Caco-2 (cell line): ENCODE data around the gene MMP8. TPM values are rescaled to one million over a fixed set of nuclear protein-coding genes. Genes with fewer than 3 reads are reported as not detected.

Source experiments
- BruUV-seq: library from RNA; stranded (reverse); fragments of 400-500 nt; replicated peaks from 2 replicates; lab custom pipeline; 2021; lab: Mats Ljungman, UMichigan
- CTCF ChIA-PET: fragments of 300-600 bp; sonication (Branson Sonifier 250); formaldehyde crosslinking; loops from one replicate; lab custom pipeline; 2022; ENCODE audit warnings: antibody characterized with exemption; lab: Charles Lee
- POLR2A ChIA-PET: fragments of 300-600 bp; sonication (Branson Sonifier 250); formaldehyde crosslinking; loops from one replicate; lab custom pipeline; 2022; ENCODE audit warnings: antibody characterized with exemption; lab: Charles Lee
- DNase-seq, 2 experiments: peaks; one replicate each; pipeline versions ENCODE4 v3.0.0 to v3.0.0-alpha.2; 2020 to 2022
- H3K27me3 ChIP-seq: replicated peaks from 2 replicates; pipeline ENCODE4 v1.6.0; 2011; ENCODE audit warnings: low read length; ENCODE audit not compliant: control insufficient read depth, insufficient read depth
- H3K36me3 ChIP-seq: 2 replicates; pipeline ENCODE4 v1.5.1; 2011; ENCODE audit warnings: low read length; ENCODE audit not compliant: control insufficient read depth, insufficient read depth
- H3K4me1 ChIP-seq: fragments of 250-450 bp; sonication (Bioruptor Pico); 2 replicates; pipeline ENCODE4 v1.5.1; 2020; ENCODE audit warnings: mild to moderate bottlenecking
- H3K4me3 ChIP-seq: 2 replicates; pipeline ENCODE4 v1.5.1; 2011; ENCODE audit warnings: low read depth, mild to moderate bottlenecking, control low read depth, low read length
- H3K9me3 ChIP-seq: fragments of 250-450 bp; sonication (Bioruptor Pico); 2 replicates; pipeline ENCODE4 v1.5.1; 2020; ENCODE audit warnings: mild to moderate bottlenecking, moderate library complexity
- H3K27ac Mint-ChIP-seq: one replicate; pipeline ENCODE4 v1.8.0; 2022; ENCODE audit warnings: mixed read lengths; ENCODE audit not compliant: unreplicated experiment
- H3K27me3 Mint-ChIP-seq: one replicate; pipeline ENCODE4 v1.8.0; 2022; ENCODE audit warnings: mixed read lengths; ENCODE audit not compliant: insufficient read depth, unreplicated experiment
- H3K36me3 Mint-ChIP-seq: one replicate; pipeline ENCODE4 v1.8.0; 2022; ENCODE audit warnings: mild to moderate bottlenecking, mixed read lengths; ENCODE audit not compliant: insufficient read depth, unreplicated experiment
- H3K4me1 Mint-ChIP-seq: one replicate; pipeline ENCODE4 v1.8.0; 2022; ENCODE audit warnings: low read depth, mixed read lengths; ENCODE audit not compliant: unreplicated experiment
- H3K4me3 Mint-ChIP-seq: one replicate; pipeline ENCODE4 v1.8.0; 2022; ENCODE audit warnings: mild to moderate bottlenecking, moderate library complexity, mixed read lengths; ENCODE audit not compliant: unreplicated experiment
- H3K9me3 Mint-ChIP-seq: one replicate; pipeline ENCODE4 v1.8.0; 2022; ENCODE audit warnings: mixed read lengths; ENCODE audit not compliant: unreplicated experiment
- CTCF ChIP-seq, 2 experiments: fragments of 200-600 bp in 1 of 2; IDR thresholded peaks; 1 replicate in 1 of 2; 2 replicates in 1 of 2; pipeline versions ENCODE4 v1.5.1 to v1.8.0; 2011 to 2022; ENCODE audit warnings: antibody characterized with exemption in 1 of 2, control low read depth in 1 of 2, inconsistent platforms in 1 of 2, low read depth in 1 of 2, low read length in 1 of 2, mild to moderate bottlenecking in 1 of 2, moderate library complexity in 1 of 2; ENCODE audit not compliant: insufficient read depth in 1 of 2, severe bottlenecking in 1 of 2, unreplicated experiment in 1 of 2
- intact Hi-C: fragments of 100-400 bp; cut with micrococcal nuclease; formaldehyde crosslinking; loops from one replicate; pipeline ENCODE4 v1.10.0; 2022; ENCODE audit not compliant: unreplicated experiment
- total RNA-seq: library from RNA; stranded (reverse); gene quantifications from 2 replicates; pipeline ENCODE4 v1.2.3, GENCODE V29; 2022

Gene MMP8
- total RNA-seq, 1 experiment from 2014 or later: not detected

GRCh38 chr11:102704841-102705240 is 19.9 kb downstream of the MMP8 start:
- ChIA-PET POLR2A (no interaction called here), CTCF (no interaction called here)
- no peak for TF ChIP-seq CTCF (IDR thresholded peaks at IDR 0.05; ENCODE audit: insufficient read depth in 1 of 2, low read depth in 1 of 2, low read length in 1 of 2, severe bottlenecking in 1 of 2, unreplicated experiment in 1 of 2)
- no peaks in the 10 kb centered on the region for H3K36me3 ChIP-seq
- no peaks in the 10 kb centered on the region for H3K4me1 ChIP-seq
- H3K9me3 Mint-ChIP-seq: no peaks in the 10 kb centered on the region
- H3K9me3 ChIP-seq: no peaks in the 10 kb centered on the region
- intact Hi-C loops: no loop called here
- peaks cover 18% of the 10 kb centered on the region for H3K27me3 Mint-ChIP-seq
- no peaks in the 10 kb centered on the region for H3K4me1 Mint-ChIP-seq
- H3K4me3 ChIP-seq: no peak overlapping the region
- H3K27ac Mint-ChIP-seq: no peak overlapping the region
- no peak overlapping the region for H3K4me3 Mint-ChIP-seq
- H3K27me3 ChIP-seq: no peaks in the 10 kb centered on the region
- H3K36me3 Mint-ChIP-seq: no peaks in the 10 kb centered on the region
- no TSS peak for BruUV-seq
- DNase-seq: no peak

- DNase-seq: no peak
- no peak overlapping the region for H3K4me3 Mint-ChIP-seq
- H3K36me3 Mint-ChIP-seq: no peaks in the 10 kb centered on the region
- BruUV-seq: no TSS peak
- Histone ChIP-seq H3K4me1 (no peaks in the 10 kb centered on the region), H3K36me3 (no peaks in the 10 kb centered on the region), H3K27me3 (no peaks in the 10 kb centered on the region), H3K9me3 (no peaks in the 10 kb centered on the region), H3K4me3 (no peak overlapping the region)
- H3K27me3 Mint-ChIP-seq: peaks cover 15% of the 10 kb centered on the region
- H3K27ac Mint-ChIP-seq: no peak overlapping the region
- no peak for TF ChIP-seq CTCF (IDR thresholded peaks at IDR 0.05; ENCODE audit: insufficient read depth in 1 of 2, low read depth in 1 of 2, low read length in 1 of 2, severe bottlenecking in 1 of 2, unreplicated experiment in 1 of 2)
- no peaks in the 10 kb centered on the region for H3K4me1 Mint-ChIP-seq
- H3K9me3 Mint-ChIP-seq: no peaks in the 10 kb centered on the region
- CTCF ChIA-PET: no interaction called here
- intact Hi-C loops: no loop called here
- POLR2A ChIA-PET: no interaction called here
These were observed 20.8 kb downstream of the MMP8 start for GRCh38 chr11:102703826-102704493.

GRCh38 chr11:102695201-102695600 is 29.6 kb downstream of the MMP8 start:
- no peak overlapping the region for H3K4me3 ChIP-seq
- H3K27me3 ChIP-seq: no peaks in the 10 kb centered on the region
- intact Hi-C loops: no loop called here
- TF ChIP-seq CTCF (IDR thresholded peaks at IDR 0.05; ENCODE audit: insufficient read depth in 1 of 2, low read depth in 1 of 2, low read length in 1 of 2, severe bottlenecking in 1 of 2, unreplicated experiment in 1 of 2): no peak
- H3K9me3 ChIP-seq: no peaks in the 10 kb centered on the region
- CTCF ChIA-PET: no interaction called here
- no TSS peak for BruUV-seq
- no peaks in the 10 kb centered on the region for H3K4me1 Mint-ChIP-seq
- H3K4me3 Mint-ChIP-seq: no peak overlapping the region
- peaks cover 12% of the 10 kb centered on the region for H3K27me3 Mint-ChIP-seq
- POLR2A ChIA-PET: no interaction called here
- H3K4me1 ChIP-seq: no peaks in the 10 kb centered on the region
- H3K27ac Mint-ChIP-seq: no peak overlapping the region
- DNase-seq: no peak
- H3K36me3 Mint-ChIP-seq: no peaks in the 10 kb centered on the region
- no peaks in the 10 kb centered on the region for H3K9me3 Mint-ChIP-seq
- H3K36me3 ChIP-seq: no peaks in the 10 kb centered on the region
